ENCODE measurements around the gene PRTG.
"Not testable (repeated sequence)": the region's sequence is repeated elsewhere in the genome, so short reads cannot be mapped to it uniquely, and the experiment has no call there.

PRTG gene

DNA sequence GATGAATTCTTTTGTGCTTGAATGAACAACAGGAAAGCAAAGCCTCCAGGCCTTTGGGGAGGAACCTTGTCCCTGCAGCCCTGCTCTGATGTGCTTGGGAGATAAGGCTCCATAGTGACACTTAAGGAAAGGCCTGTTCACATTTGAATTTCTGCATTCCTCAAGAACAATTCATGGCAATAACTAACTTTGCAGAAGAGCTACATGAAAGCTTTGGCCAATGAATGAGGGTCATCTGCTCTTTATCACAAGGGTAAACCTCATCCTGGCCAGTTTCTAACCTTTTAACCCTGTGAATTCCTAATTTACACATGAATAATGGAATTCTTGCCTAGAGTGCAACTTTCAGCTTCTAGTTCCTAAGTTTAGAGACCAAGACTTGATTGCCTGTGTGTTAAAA, 5.6 kb downstream of the PRTG start:
- Histone ChIP-seq H3K9me3 (no peaks in the 10 kb centered on the region), H3K4me1 (peaks cover 56% of the 10 kb centered on the region), H3K27me3 (ENCODE audit: low read depth) (no peaks in the 10 kb centered on the region), H3K36me3 (replicated peaks) (no peaks in the 10 kb centered on the region), H3K4me3 (no peak overlapping the region)
- peak; percentile 74 to 92 for DNase-seq (ENCODE audit: low spot score in 2 of 2)
- in situ Hi-C loops (cut with MboI; ENCODE audit: low sequenced_read_pairs) = no loop called here

GRCh38 chr15:55736756-55737155, 6.2 kb downstream of the PRTG start:
- Histone ChIP-seq H3K4me1 (peaks cover 53% of the 10 kb centered on the region), H3K27me3 (ENCODE audit: low read depth) (no peaks in the 10 kb centered on the region), H3K36me3 (replicated peaks) (no peaks in the 10 kb centered on the region), H3K9me3 (no peaks in the 10 kb centered on the region), H3K4me3 (no peak overlapping the region)
- in situ Hi-C loops (cut with MboI; ENCODE audit: low sequenced_read_pairs) = no loop called here
- peak in 1 of 2 experiments; percentile 42 for DNase-seq (ENCODE audit: low spot score in 2 of 2)

GRCh38 chr15:55734641-55735040, 8.3 kb downstream of the PRTG start:
- H3K27me3 ChIP-seq (ENCODE audit: low read depth) = no peaks in the 10 kb centered on the region
- in situ Hi-C loops (cut with MboI; ENCODE audit: low sequenced_read_pairs) = no loop called here
- no peak overlapping the region for H3K4me3 ChIP-seq
- H3K4me1 ChIP-seq = peaks cover 39% of the 10 kb centered on the region
- H3K36me3 ChIP-seq (replicated peaks) = no peaks in the 10 kb centered on the region
- peak in 1 of 2 experiments; percentile 67 for DNase-seq (ENCODE audit: low spot score in 2 of 2)
- H3K9me3 ChIP-seq = no peaks in the 10 kb centered on the region

GRCh38 chr15:55733461-55733860, 9.5 kb downstream of the PRTG start:
- H3K27me3 ChIP-seq (ENCODE audit: low read depth); H3K9me3 ChIP-seq; H3K36me3 ChIP-seq (replicated peaks); in situ Hi-C loops (cut with MboI; ENCODE audit: low sequenced_read_pairs); DNase-seq (ENCODE audit: low spot score in 2 of 2); H3K4me3 ChIP-seq: not testable (repeated sequence)
- peaks cover 39% of the 10 kb centered on the region for H3K4me1 ChIP-seq

DNA sequence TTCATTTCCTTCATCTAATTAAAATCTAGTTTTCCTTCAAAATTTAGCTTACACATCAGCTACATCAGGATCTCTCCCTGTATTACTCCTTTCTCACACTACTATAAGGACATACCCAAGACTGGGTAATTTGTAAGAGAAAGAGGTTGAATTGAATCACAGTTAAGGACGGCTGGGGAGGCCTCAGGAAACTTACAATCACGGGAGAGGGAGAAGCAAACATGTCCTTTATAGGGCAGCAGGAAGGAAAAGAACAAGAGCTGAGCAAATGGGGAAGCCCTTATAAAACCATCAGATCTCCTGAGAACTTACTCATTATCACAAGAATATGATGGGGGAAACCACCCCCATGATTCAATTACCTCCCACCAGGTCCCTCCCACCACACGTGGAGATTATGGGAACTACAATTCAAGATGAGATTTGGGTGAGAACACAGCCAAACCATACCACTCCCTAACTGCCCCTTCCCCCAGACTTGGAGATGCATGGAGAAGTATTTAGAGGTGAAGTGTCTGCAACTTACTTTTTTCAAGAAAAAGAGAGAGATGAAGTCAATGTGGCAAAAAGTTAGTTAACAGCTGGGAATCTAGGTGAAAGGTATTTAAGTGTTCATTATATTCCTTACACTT, 21.3 kb downstream of the PRTG start:
- DNase-seq (ENCODE audit: low spot score in 2 of 2) = no peak
- Histone ChIP-seq H3K27me3 (ENCODE audit: low read depth) (no peaks in the 10 kb centered on the region), H3K4me3 (no peak overlapping the region), H3K4me1 (peaks cover 11% of the 10 kb centered on the region), H3K9me3 (no peaks in the 10 kb centered on the region), H3K36me3 (replicated peaks) (no peaks in the 10 kb centered on the region)
- in situ Hi-C loops (cut with MboI; ENCODE audit: low sequenced_read_pairs) = no loop called here

GRCh38 chr15:55715355-55716076, 27.4 kb downstream of the PRTG start:
- Histone ChIP-seq H3K4me1 (peaks cover 25% of the 10 kb centered on the region), H3K9me3 (no peaks in the 10 kb centered on the region), H3K27me3 (ENCODE audit: low read depth) (no peaks in the 10 kb centered on the region), H3K4me3 (no peak overlapping the region), H3K36me3 (replicated peaks) (no peaks in the 10 kb centered on the region)
- DNase-seq (ENCODE audit: low spot score in 2 of 2) = peak; percentile 29 to 49
- in situ Hi-C loops (cut with MboI; ENCODE audit: low sequenced_read_pairs) = no loop called here

- H3K4me3 ChIP-seq = no peak overlapping the region
- no peaks in the 10 kb centered on the region for H3K36me3 ChIP-seq (replicated peaks)
- no peaks in the 10 kb centered on the region for H3K27me3 ChIP-seq (ENCODE audit: low read depth)
- in situ Hi-C loops (cut with MboI; ENCODE audit: low sequenced_read_pairs) = no loop called here
- peaks cover 30% of the 10 kb centered on the region for H3K4me1 ChIP-seq
- no peak for DNase-seq (ENCODE audit: low spot score in 2 of 2)
- no peaks in the 10 kb centered on the region for H3K9me3 ChIP-seq
Observed at GRCh38 chr15:55714064-55714463, 28.9 kb downstream of the PRTG start.

DNA sequence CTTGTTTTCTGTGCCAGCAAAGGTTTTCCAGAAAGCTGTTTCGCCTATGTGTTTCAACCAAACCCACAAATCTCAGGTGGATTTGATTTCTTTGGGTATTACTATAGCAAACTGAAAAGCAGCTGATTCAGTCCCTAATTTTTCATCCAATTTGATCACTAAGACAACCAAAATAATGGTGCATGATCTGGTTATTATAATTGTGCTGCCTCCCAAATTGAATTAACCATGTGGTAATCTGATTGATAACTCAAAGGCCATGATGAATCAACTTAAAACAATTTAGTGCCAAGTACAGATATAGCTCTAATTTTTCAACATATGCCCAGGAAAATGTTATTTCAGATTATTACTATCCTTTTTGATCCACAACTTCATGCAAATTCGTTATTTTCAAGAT, 30.6 kb downstream of the PRTG start:
- Histone ChIP-seq H3K36me3 (replicated peaks) (no peaks in the 10 kb centered on the region), H3K27me3 (ENCODE audit: low read depth) (no peaks in the 10 kb centered on the region), H3K4me3 (no peak overlapping the region), H3K9me3 (no peaks in the 10 kb centered on the region), H3K4me1 (peaks cover 38% of the 10 kb centered on the region)
- no peak for DNase-seq (ENCODE audit: low spot score in 2 of 2)
- in situ Hi-C loops (cut with MboI; ENCODE audit: low sequenced_read_pairs) = no loop called here

DNA sequence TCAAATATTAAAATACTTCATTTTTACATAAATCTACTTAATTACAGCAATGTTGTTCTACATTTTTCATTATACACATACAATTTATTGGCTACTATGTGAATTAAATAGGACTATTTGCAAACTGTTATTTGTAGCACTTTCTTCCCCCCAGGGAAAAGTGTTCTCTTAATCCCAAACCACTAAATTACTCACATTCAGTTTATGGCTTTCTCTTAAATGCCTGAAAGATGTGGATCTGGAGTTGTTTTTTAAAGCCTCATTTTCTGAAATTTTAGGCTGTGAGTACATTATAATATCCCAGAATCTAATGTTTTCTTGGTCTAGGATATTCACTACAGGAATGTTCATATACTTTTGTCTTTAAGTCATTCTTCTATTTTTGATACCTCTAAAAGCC, 32.7 kb downstream of the PRTG start:
- in situ Hi-C loops (cut with MboI; ENCODE audit: low sequenced_read_pairs) = no loop called here
- no peak for DNase-seq (ENCODE audit: low spot score in 2 of 2)
- Histone ChIP-seq H3K4me3 (no peak overlapping the region), H3K36me3 (replicated peaks) (no peaks in the 10 kb centered on the region), H3K9me3 (no peaks in the 10 kb centered on the region), H3K27me3 (ENCODE audit: low read depth) (no peaks in the 10 kb centered on the region), H3K4me1 (peaks cover 33% of the 10 kb centered on the region)

DNA sequence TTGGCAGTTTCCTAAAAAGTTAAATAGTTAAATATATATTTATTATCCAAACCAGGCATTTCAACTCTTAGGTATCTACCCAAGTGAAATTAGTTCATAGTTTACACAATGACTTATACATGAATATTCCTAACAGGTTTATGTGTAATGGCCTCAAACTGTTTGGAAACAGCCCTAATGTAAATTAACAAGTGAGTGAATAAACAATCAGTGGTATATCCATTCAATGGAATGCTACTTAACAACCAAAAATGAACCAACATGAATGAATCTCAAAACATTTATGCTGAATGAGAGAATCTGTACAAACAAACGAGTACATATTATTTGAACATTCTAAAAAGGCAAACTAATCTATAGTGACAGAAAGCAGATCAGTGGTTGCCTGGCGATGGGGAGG, 33.5 kb downstream of the PRTG start:
- H3K4me1 ChIP-seq = peaks cover 35% of the 10 kb centered on the region
- no peaks in the 10 kb centered on the region for H3K27me3 ChIP-seq (ENCODE audit: low read depth)
- in situ Hi-C loops (cut with MboI; ENCODE audit: low sequenced_read_pairs) = no loop called here
- no peak overlapping the region for H3K4me3 ChIP-seq
- H3K36me3 ChIP-seq (replicated peaks) = no peaks in the 10 kb centered on the region
- no peak for DNase-seq (ENCODE audit: low spot score in 2 of 2)
- no peaks in the 10 kb centered on the region for H3K9me3 ChIP-seq

DNA sequence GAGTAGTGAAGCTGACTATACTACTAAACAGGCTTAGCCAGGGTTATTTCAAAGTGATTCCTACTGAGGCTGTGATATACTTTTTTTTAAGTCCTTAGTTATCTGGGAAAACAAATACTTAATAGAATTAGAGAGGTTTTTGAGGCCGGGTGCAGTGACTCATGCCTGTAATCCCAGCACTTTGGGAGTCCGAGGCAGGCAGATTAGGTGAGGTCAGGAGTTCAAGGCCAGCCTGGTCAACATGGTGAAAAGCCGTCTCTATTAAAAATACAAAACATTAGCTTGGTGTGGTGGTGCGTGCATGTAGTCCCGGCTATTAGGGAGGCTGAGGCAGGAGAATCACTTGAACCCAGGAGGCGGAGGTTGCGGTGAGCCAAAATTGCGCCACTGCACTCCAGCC, 34.2 kb downstream of the PRTG start:
- H3K36me3 ChIP-seq (replicated peaks) = no peaks in the 10 kb centered on the region
- H3K9me3 ChIP-seq = no peaks in the 10 kb centered on the region
- in situ Hi-C loops (cut with MboI; ENCODE audit: low sequenced_read_pairs) = no loop called here
- peaks cover 40% of the 10 kb centered on the region for H3K4me1 ChIP-seq
- H3K27me3 ChIP-seq (ENCODE audit: low read depth) = no peaks in the 10 kb centered on the region
- no peak for DNase-seq (ENCODE audit: low spot score in 2 of 2)
- H3K4me3 ChIP-seq = no peak overlapping the region

DNA sequence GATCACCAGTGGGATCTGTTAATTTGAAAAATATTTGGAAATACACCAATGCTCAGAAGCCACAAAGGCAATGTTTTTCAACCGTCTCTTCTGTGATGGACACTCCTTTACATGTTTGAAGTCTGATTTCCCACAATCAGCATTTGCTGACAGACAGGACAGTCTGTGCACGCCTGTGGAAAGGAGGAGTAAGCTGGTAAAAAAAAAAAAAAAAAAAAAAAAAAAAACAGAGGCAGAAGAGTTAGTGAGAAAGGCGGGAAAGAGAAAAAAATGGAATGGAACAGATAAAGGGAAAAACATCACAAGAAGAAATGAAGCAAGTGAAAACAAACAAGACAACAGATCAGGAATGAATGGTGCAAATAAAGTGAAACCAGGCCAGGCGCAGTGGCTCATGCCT, 35.0 kb downstream of the PRTG start:
- in situ Hi-C loops (cut with MboI; ENCODE audit: low sequenced_read_pairs) = no loop called here
- Histone ChIP-seq H3K9me3 (no peaks in the 10 kb centered on the region), H3K4me3 (no peak overlapping the region), H3K4me1 (peaks cover 40% of the 10 kb centered on the region), H3K36me3 (replicated peaks) (no peaks in the 10 kb centered on the region), H3K27me3 (ENCODE audit: low read depth) (no peaks in the 10 kb centered on the region)
- no peak for DNase-seq (ENCODE audit: low spot score in 2 of 2)

GRCh38 chr15:55707518-55707917, 35.4 kb downstream of the PRTG start:
- DNase-seq (ENCODE audit: low spot score in 2 of 2) = peak; percentile 59 to 90
- no peak overlapping the region for H3K4me3 ChIP-seq
- peaks cover 40% of the 10 kb centered on the region for H3K4me1 ChIP-seq
- H3K9me3 ChIP-seq = no peaks in the 10 kb centered on the region
- H3K27me3 ChIP-seq (ENCODE audit: low read depth) = no peaks in the 10 kb centered on the region
- no peaks in the 10 kb centered on the region for H3K36me3 ChIP-seq (replicated peaks)
- in situ Hi-C loops (cut with MboI; ENCODE audit: low sequenced_read_pairs) = no loop called here

- DNase-seq (ENCODE audit: low spot score in 2 of 2) = peak in 1 of 2 experiments; percentile 53
- in situ Hi-C loops (cut with MboI; ENCODE audit: low sequenced_read_pairs) = no loop called here
- no peaks in the 10 kb centered on the region for H3K9me3 ChIP-seq
- peaks cover 33% of the 10 kb centered on the region for H3K4me1 ChIP-seq
- no peak overlapping the region for H3K4me3 ChIP-seq
- H3K27me3 ChIP-seq (ENCODE audit: low read depth) = no peaks in the 10 kb centered on the region
- no peaks in the 10 kb centered on the region for H3K36me3 ChIP-seq (replicated peaks)
Observed at GRCh38 chr15:55703873-55704301, 39.1 kb downstream of the PRTG start.

All from HAP-1 (cell line).